Natural killer cell (primary cell): ENCODE measurements around the gene KRTAP10-6. TPM values are rescaled to one million over a fixed set of nuclear protein-coding genes. Genes with fewer than 3 reads are reported as not detected.

Experiments
- ATAC-seq, 3 donors: fragments of 150-1000 bp in 2 of 3; fragments of 200-7000 bp in 1 of 3; cut with Tn5 transposase; 1 replicate in 1 of 3; 2 replicates in 2 of 3; pipeline ENCODE4 v1.10.0; 2021; ENCODE audit warnings: mild to moderate bottlenecking in 2 of 3, moderate library complexity in 2 of 3
- DNase-seq, 2 donors: peaks; one replicate each; pipeline versions ENCODE4 v3.0.0 to v3.0.0-alpha.2; 2013 to 2021; ENCODE audit warnings: mixed read lengths in 1 of 2
- H3K27ac ChIP-seq: one replicate; pipeline ENCODE4 v1.5.1; 2013; ENCODE audit warnings: mild to moderate bottlenecking, low read length
- H3K27me3 ChIP-seq: one replicate; pipeline ENCODE4 v1.6.1; 2013; ENCODE audit warnings: low read length; ENCODE audit not compliant: control insufficient read depth, insufficient read depth
- H3K36me3 ChIP-seq: one replicate; pipeline ENCODE4 v1.6.1; 2013; ENCODE audit warnings: low read length; ENCODE audit not compliant: control insufficient read depth, insufficient read depth
- H3K4me1 ChIP-seq: one replicate; pipeline ENCODE4 v1.6.1; 2013; ENCODE audit warnings: low read length; ENCODE audit not compliant: control insufficient read depth, insufficient read depth
- H3K4me3 ChIP-seq: one replicate; pipeline ENCODE4 v1.5.1; 2013; ENCODE audit warnings: low read length
- H3K9me3 ChIP-seq: one replicate; pipeline ENCODE4 v1.6.1; 2013; ENCODE audit warnings: low read length; ENCODE audit not compliant: control insufficient read depth, insufficient read depth
- H3K27ac Mint-ChIP-seq, 2 donors: one replicate each; pipeline ENCODE4 v1.8.0; 2022; ENCODE audit warnings: mild to moderate bottlenecking in 2 of 2, mixed read lengths in 2 of 2, moderate library complexity in 1 of 2
- H3K27me3 Mint-ChIP-seq, 2 donors: one replicate each; pipeline ENCODE4 v1.8.0; 2022; ENCODE audit warnings: low read depth in 2 of 2, mixed read lengths in 2 of 2
- H3K36me3 Mint-ChIP-seq: one replicate; pipeline ENCODE4 v1.8.0; 2022; ENCODE audit warnings: mixed read lengths
- H3K4me1 Mint-ChIP-seq, 2 donors: one replicate each; pipeline ENCODE4 v1.8.0; 2022; ENCODE audit warnings: mixed read lengths in 2 of 2
- H3K4me3 Mint-ChIP-seq: one replicate; pipeline ENCODE4 v1.8.0; 2022; ENCODE audit warnings: mild to moderate bottlenecking, moderate library complexity, mixed read lengths
- H3K9me3 Mint-ChIP-seq, 2 donors: one replicate each; pipeline ENCODE4 v1.8.0; 2022; ENCODE audit warnings: mixed read lengths in 2 of 2
- WGBS: methylation state at CpG from one replicate; pipeline ENCODE4 v1.1.7; 2013; ENCODE audit warnings: missing lambda C conversion rate; ENCODE audit not compliant: insufficient coverage; 5-methylcytosine and 5-hydroxymethylcytosine counted together
- intact Hi-C: fragments of 100-400 bp; cut with micrococcal nuclease; formaldehyde crosslinking; loops from one replicate; pipeline ENCODE4 v1.14.2; 2022
- total RNA-seq, 4 donors: library from RNA; stranded (reverse); fragments of 120-200 nt in 1 of 4; gene quantifications; one replicate each; pipeline versions ENCODE4 v1.2.3 to v1.2.4, GENCODE V29; 2013 to 2022
- TF ChIP-seq, protein P1 (sequence below): fragments of 200-600 bp; IDR thresholded peaks from one replicate; pipeline ENCODE4 v1.8.0; 2022; ENCODE audit warnings: antibody characterized with exemption

KRTAP10-6 gene
- total RNA-seq, 3 donors from 2014 or later (not counting 1 experiment from before 2014, with no cell fraction given): not detected

DNA sequence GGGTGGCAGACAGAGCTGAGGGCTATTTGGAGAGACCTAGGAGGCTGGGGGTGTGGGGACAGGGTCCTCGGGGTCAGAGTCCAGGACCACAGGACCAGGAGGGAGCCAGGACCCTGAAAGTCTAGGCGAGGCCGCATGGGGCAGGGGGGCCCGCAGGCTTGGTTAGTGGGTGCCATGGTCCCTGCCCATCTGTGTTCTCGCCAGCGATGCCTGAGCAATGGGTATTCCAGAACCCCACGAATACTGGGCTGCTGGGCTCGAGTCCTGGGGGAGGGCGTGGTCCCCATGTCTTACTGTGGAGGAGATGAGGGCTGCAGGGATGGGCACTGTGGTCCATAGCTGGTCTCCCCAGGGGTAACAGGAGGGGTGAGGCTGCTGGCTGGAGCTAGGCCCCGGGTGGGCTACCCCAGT, 2.0 kb downstream of the KRTAP10-6 start:
- no peak overlapping the region for H3K4me3 Mint-ChIP-seq
- no peaks in the 10 kb centered on the region for H3K27me3 ChIP-seq
- H3K4me1 Mint-ChIP-seq: peaks cover 0 to 5% of the 10 kb centered on the region in 2 donors
- H3K27me3 Mint-ChIP-seq: peaks cover 33 to 50% of the 10 kb centered on the region in 2 donors
- H3K27ac Mint-ChIP-seq: no peak overlapping the region
- intact Hi-C loops: no loop called here
- TF ChIP-seq, protein P1, sequence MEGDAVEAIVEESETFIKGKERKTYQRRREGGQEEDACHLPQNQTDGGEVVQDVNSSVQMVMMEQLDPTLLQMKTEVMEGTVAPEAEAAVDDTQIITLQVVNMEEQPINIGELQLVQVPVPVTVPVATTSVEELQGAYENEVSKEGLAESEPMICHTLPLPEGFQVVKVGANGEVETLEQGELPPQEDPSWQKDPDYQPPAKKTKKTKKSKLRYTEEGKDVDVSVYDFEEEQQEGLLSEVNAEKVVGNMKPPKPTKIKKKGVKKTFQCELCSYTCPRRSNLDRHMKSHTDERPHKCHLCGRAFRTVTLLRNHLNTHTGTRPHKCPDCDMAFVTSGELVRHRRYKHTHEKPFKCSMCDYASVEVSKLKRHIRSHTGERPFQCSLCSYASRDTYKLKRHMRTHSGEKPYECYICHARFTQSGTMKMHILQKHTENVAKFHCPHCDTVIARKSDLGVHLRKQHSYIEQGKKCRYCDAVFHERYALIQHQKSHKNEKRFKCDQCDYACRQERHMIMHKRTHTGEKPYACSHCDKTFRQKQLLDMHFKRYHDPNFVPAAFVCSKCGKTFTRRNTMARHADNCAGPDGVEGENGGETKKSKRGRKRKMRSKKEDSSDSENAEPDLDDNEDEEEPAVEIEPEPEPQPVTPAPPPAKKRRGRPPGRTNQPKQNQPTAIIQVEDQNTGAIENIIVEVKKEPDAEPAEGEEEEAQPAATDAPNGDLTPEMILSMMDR: no peak
- ATAC-seq (peak in 1 of 3 donors; percentile 18), DNase-seq (no peak)
- H3K9me3 Mint-ChIP-seq: no peaks in the 10 kb centered on the region
- 79% methylated on average over 10 of the region's 10 CpGs for WGBS
- no peak overlapping the region for H3K4me3 ChIP-seq
- no peaks in the 10 kb centered on the region for H3K36me3 ChIP-seq
- H3K27ac ChIP-seq: no peak overlapping the region
- no peaks in the 10 kb centered on the region for H3K36me3 Mint-ChIP-seq
- H3K9me3 ChIP-seq: no peaks in the 10 kb centered on the region
- H3K4me1 ChIP-seq: no peaks in the 10 kb centered on the region

DNA sequence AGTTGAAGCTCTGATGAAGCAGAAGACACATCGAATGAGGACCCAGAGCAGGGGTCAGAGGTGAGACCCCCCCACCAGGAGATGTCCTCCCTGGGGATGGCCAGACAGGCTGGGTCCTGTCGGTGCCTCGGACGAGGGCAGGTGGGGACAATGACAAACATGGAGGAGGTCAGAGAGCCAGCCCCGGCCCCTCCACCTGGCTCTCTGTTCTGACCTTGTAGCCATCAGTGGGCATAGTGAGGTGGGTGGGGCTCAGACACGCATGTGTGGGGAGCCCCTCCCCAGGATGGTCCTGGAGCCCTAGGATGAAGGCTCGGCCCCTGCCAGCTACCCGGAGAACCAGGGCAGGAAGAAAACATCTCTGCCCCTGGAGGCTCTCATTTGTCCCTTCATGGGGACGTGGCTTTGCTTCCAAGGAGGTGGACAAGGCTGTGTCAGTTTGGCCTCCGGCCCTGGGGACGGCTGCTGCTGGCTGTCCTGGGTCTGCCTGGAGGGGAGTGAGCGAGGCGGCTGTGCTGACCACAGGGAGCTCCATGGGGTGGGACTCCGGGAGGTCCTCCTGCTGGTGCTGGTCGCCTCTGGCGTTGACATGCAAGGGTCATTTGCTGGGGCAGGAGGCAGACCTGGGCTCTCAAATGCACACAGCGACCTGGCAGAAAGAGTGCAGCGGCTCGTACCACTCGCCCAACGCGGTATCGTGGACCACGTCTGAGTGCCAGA, 2.6 kb downstream of the KRTAP10-6 start:
- Mint-ChIP-seq H3K27ac (no peak overlapping the region), H3K4me1 (peaks cover 0 to 5% of the 10 kb centered on the region in 2 donors), H3K9me3 (no peaks in the 10 kb centered on the region), H3K36me3 (no peaks in the 10 kb centered on the region), H3K27me3 (peaks cover 32 to 56% of the 10 kb centered on the region in 2 donors), H3K4me3 (no peak overlapping the region)
- Histone ChIP-seq H3K4me3 (no peak overlapping the region), H3K27me3 (no peaks in the 10 kb centered on the region), H3K36me3 (no peaks in the 10 kb centered on the region), H3K27ac (no peak overlapping the region), H3K4me1 (no peaks in the 10 kb centered on the region), H3K9me3 (no peaks in the 10 kb centered on the region)
- DNase-seq (no peak), ATAC-seq (no peak)
- 84% methylated on average over 24 of the region's 24 CpGs for WGBS
- TF ChIP-seq, protein P1: no peak
- intact Hi-C loops: no loop called here

- Mint-ChIP-seq H3K4me3 (no peak overlapping the region), H3K27me3 (peaks cover 37 to 62% of the 10 kb centered on the region in 2 donors), H3K9me3 (no peaks in the 10 kb centered on the region), H3K4me1 (peaks cover 0 to 5% of the 10 kb centered on the region in 2 donors), H3K27ac (no peak overlapping the region), H3K36me3 (no peaks in the 10 kb centered on the region)
- TF ChIP-seq, protein P1: no peak
- no peak for ATAC-seq
- Histone ChIP-seq H3K27ac (no peak overlapping the region), H3K4me3 (no peak overlapping the region), H3K27me3 (no peaks in the 10 kb centered on the region), H3K36me3 (no peaks in the 10 kb centered on the region), H3K9me3 (no peaks in the 10 kb centered on the region), H3K4me1 (no peaks in the 10 kb centered on the region)
- 86% methylated on average over 2 of the region's 2 CpGs for WGBS
- intact Hi-C loops: no loop called here
- DNase-seq: no peak
These were observed 3.2 kb downstream of the KRTAP10-6 start for GRCh38 chr21:44589094-44589493.

DNA sequence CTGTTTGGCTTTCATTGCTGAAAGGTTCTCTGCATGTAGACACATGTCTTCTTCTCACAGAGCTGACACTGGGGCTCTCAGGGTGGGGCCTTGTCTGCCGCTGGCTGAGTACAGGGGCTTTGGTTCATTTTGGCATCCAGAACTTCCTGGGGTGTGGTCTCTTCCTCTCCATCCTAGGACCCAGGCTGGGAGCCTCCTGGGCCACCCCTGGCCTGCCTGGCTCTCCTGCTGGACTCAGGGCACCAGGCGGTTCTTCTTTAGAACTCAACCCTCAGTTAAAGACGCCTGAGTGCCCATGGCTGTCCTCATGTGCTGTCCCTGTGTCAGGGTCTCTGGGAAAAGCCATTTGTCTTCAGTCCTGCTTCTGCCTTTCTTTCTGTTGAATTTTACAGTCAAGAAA, 6.4 kb downstream of the KRTAP10-6 start:
- Mint-ChIP-seq H3K27me3 (peaks cover 54 to 67% of the 10 kb centered on the region in 2 donors), H3K36me3 (peaks cover 10% of the 10 kb centered on the region), H3K27ac (no peak overlapping the region), H3K9me3 (peaks cover 2 to 11% of the 10 kb centered on the region in 2 donors), H3K4me1 (no peaks in the 10 kb centered on the region), H3K4me3 (no peak overlapping the region)
- DNase-seq (no peak), ATAC-seq (no peak)
- H3K4me3 ChIP-seq: no peak overlapping the region
- H3K27me3 ChIP-seq: no peaks in the 10 kb centered on the region
- intact Hi-C loops: no loop called here
- 82% methylated on average over 3 of the region's 3 CpGs for WGBS
- no peaks in the 10 kb centered on the region for H3K36me3 ChIP-seq
- peaks cover 5% of the 10 kb centered on the region for H3K9me3 ChIP-seq
- TF ChIP-seq, protein P1: no peak
- H3K4me1 ChIP-seq: no peaks in the 10 kb centered on the region
- H3K27ac ChIP-seq: no peak overlapping the region
